Stimulated activated CD4-positive, alpha-beta T cell treated with anti-CD3 and anti-CD28 coated beads, Interleukin-15, amount 100 ng/mL, for 1 hour (primary cell): ENCODE results near the gene POLA1.

Experiments used
- DNase-seq, 2 donors: peaks; one replicate each; pipeline ENCODE4 v3.0.0-alpha.2; 2020; ENCODE audit warnings: low read depth in 1 of 2, low spot score in 1 of 2

POLA1 gene

GRCh38 chrX:24684048-24684447 is 9.7 kb upstream of the POLA1 start:
- no peak for DNase-seq

GRCh38 chrX:24692305-24692704 is 1.4 kb upstream of the POLA1 start:
- DNase-seq: no peak

- DNase-seq: no peak
Observed at GRCh38 chrX:24694825-24695224, 1.1 kb downstream of the POLA1 start.

GRCh38 chrX:24696294-24696693 is 2.6 kb downstream of the POLA1 start:
- no peak for DNase-seq

- no peak for DNase-seq
Observed at GRCh38 chrX:24702362-24703184, 8.9 kb downstream of the POLA1 start.

GRCh38 chrX:24703185-24703494 is 9.4 kb downstream of the POLA1 start:
- DNase-seq: peak in 1 of 2 donors; percentile 4

- DNase-seq: no peak
Observed at GRCh38 chrX:24718771-24719170, 25.1 kb downstream of the POLA1 start.

- DNase-seq: no peak
Observed at GRCh38 chrX:24720036-24720435, 26.3 kb downstream of the POLA1 start.

GRCh38 chrX:24728530-24728929 is 34.8 kb downstream of the POLA1 start:
- DNase-seq: no peak

- no peak for DNase-seq
Observed at GRCh38 chrX:24732766-24733500, 39.2 kb downstream of the POLA1 start.

GRCh38 chrX:24741330-24741729 is 47.6 kb downstream of the POLA1 start:
- no peak for DNase-seq

- DNase-seq: no peak
Observed at GRCh38 chrX:24748196-24748595, 54.5 kb downstream of the POLA1 start.

GRCh38 chrX:24759786-24760185 is 66.1 kb downstream of the POLA1 start:
- DNase-seq: no peak

GRCh38 chrX:24760363-24761000 is 66.8 kb downstream of the POLA1 start:
- DNase-seq: no peak

- no peak for DNase-seq
Observed at GRCh38 chrX:24761306-24761705, 67.6 kb downstream of the POLA1 start.

- no peak for DNase-seq
Observed at GRCh38 chrX:24763989-24764388, 70.3 kb downstream of the POLA1 start.

- no peak for DNase-seq
Observed at GRCh38 chrX:24767557-24767956, 73.8 kb downstream of the POLA1 start.

GRCh38 chrX:24768556-24768955 is 74.8 kb downstream of the POLA1 start:
- no peak for DNase-seq

- DNase-seq: no peak
Observed at GRCh38 chrX:24774650-24775049, 80.9 kb downstream of the POLA1 start.

GRCh38 chrX:24775891-24776290 is 82.2 kb downstream of the POLA1 start:
- DNase-seq: no peak

- no peak for DNase-seq
Observed at GRCh38 chrX:24777660-24778059, 83.9 kb downstream of the POLA1 start.

- no peak for DNase-seq
Observed at GRCh38 chrX:24782011-24782410, 88.3 kb downstream of the POLA1 start.
